GM11168 (cell line): ENCODE results near the gene SRSF11.

ENCODE experiments used
- in situ Hi-C: fragments of 300-500 bp; cut with MboI; formaldehyde crosslinking; loops from one replicate; pipeline ENCODE4 v1.12.0; 2022; ENCODE audit warnings: low sequenced_read_pairs; ENCODE audit not compliant: unreplicated experiment

SRSF11 gene

DNA sequence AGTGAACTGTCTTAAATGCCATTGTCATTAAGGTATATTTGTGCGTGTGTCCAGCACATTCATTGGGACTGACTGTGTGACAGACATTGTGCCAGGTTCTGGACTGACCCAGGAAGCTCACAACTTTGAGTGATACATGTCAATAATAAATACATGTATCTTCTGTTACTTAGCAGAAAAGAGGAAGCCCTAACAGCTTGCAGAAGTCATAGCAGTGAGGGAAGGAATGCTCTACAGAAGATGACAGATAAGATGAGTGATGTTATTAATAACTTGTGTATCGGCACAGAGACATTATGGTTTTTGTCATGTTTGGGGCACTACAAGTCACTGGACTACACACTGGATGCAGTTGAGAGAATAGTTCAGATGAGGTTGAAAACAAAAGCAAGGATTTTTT, 1.2 kb upstream of the SRSF11 start:
- in situ Hi-C loops: no loop called here

DNA sequence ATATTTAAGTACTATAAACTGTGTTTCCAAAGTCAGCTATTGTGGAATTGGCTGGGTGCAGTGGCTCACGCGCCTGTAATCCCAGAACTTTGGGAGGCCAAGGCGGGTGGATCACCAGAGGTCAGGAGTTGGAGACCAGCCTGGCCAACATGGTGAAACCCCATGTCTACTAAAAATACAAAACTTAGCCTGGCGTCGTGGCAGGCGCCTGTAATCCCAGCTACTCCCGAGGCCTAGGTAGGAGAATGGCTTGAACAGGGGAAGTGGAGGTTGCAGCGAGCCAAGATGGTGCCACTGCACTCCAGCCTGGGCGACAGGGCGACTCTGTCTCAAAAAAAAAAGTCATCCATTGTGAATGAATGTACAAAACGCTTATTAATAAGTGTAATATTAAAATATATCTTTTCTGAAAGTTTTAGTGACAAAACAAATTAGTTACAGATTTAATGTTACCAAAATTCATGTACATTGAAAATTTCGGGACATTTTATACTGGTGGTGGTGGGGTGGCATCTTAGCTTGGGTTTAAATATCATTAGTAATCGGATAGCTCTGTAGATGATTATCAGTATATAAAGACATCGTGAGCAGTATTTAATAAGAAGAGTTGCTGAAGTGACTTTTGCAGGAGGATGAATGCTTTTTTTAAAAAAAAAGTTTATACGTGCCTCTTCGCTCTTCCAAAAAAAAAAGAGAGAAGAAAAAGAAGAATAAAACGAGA, 503 bp upstream of the SRSF11 start:
- in situ Hi-C loops: no loop called here

DNA sequence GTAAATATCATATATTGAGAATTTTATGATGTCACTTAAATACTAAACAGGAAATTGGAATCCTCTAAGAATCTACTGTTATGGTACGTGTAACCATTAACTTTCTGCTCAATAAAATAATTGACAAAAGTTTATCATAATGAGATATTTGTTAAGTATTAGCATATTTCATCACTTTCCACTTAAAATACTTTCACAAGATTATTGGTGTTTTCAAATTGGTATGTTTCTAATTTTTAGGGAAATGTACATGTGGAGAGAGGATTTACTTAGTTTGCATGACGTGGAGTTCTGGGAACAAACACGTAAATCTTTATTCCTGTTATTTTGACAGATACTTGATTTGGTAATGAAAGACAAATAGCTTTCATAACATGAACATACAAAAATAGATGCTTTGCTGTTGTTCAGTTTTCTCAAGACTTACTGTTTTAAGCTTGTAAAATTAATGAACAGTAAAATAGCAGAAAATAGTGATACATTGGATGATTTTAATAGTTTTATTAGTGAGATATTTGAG, 1.6 kb downstream of the SRSF11 start:
- in situ Hi-C loops: no loop called here

DNA sequence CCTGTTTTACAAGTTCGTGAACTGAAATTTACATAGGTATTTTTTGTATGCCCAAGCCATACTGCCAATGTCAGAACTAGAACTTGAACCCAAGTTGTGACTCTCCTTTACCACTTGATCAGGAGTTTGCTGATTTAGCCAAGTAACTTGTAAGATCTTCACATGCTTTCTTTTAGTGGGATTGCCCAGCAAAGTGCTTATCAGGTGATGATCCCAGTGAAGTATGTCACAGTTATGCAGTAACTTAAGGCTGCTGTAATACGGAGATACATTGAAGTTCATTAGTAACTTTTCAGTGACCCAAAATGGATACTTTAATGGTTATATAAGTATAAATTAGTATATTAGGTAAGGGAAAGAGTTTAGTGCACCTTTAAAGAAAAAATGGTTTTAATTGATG, 3.8 kb downstream of the SRSF11 start:
- in situ Hi-C loops: no loop called here

DNA sequence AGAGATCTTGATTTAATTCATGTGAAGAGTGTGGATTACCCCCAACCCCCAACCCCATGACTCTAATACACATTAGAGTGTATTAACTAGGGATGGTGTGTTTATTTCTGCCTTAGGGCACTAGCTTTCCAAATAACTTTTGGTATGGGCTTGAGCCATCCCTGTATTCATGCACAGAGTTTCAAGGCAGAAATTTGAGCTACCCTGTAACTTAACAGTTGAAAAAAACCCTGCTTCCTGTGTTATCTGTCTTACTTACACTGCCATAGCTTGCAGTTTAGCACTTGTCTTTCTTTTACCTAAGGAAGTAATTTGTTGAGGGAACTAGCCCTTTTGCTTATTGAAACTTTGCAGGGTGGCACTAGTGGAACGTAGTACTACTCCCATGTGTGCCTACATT, 6.3 kb downstream of the SRSF11 start:
- in situ Hi-C loops: no loop called here

DNA sequence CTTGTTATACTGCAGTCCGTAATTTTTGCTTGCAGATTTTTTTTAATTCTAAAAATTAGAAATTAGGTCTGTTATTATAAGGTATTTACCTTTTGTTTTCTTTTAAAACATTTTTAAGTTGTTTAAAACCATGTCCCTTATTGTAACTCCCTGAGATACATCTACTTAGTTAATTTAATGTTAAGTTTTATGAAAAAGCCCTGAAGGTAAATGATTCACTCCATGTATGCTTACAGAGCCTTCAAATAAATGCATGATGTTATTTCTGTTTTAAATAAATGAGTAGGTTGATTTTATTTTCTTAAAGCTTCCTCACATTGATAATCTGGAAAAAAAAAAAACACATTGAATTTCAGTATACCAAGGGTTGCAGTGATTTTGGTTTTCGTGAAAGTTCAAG, 7.5 kb downstream of the SRSF11 start:
- in situ Hi-C loops: no loop called here

DNA sequence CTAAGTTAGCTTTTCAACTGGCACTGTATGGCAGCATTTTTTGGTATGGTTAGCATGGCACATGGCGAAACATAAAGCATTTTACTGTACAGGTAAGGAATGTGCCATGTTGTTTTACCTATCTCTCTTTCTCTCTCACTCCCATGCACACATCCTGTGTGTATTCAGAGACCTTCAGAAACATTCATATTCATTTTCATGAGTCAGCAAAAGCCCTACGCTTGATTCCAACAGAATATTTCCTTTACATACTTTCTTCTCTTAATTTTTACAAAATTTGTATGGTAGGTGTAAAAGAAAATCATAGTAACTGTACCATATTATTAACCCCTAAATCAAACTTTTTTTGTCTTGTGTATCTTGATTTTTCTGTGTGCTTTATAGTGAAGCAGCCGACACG, 10.3 kb downstream of the SRSF11 start:
- in situ Hi-C loops: no loop called here

DNA sequence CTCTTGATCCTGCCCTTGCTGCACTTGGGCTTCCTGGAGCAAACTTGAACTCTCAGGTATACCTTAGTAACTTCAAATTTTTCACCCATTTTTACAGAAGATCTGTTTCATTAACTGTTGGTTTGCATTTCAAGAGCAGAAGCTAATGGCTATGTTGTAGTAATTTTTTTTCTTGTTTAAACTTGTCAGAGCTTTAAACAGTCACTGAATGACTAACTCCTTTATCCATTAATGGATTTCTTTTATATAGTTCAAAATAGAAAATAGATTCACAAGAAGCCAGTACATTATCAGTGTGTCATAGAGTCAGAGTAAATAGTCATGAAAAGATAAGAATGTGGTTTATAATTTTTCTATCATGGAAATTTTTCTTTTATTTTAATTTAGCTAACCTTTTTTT, 13.6 kb downstream of the SRSF11 start:
- in situ Hi-C loops: no loop called here

DNA sequence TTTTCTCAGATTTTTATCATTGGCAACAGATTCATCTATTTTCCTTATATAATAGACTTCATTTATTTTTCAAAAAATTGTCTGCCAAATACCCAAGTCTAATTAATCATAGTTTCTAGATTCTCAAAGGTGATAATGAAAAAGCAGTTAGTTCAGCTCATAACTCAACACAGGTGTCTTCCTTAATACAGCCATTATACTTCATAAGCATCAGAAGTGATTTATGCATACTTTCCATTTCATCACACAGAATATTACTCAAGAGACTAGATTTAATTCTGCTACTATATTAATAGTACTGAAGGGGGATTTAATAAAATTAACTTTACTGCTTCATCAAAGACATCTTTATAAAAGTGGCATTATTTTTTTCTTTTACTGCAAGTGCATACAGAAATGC, 18.8 kb downstream of the SRSF11 start:
- in situ Hi-C loops: no loop called here

DNA sequence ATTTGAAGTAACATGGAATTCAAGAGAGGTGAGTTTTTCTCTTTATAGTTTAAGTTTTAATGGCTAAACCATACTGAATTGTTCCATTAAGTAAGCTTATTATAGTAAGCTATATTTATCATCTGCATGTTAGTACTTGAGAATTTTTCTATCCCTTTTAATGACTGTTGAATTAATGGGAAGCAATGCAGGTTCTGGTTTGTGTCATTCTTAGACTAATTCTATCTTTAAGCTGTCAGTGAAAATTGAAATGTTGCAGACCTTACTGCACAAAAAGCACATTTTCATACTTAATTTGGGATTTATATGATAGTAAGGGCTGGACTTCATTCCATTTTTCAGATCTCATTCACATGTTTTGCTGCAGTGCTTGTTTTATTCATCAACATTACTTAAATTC, 25.9 kb downstream of the SRSF11 start:
- in situ Hi-C loops: no loop called here

DNA sequence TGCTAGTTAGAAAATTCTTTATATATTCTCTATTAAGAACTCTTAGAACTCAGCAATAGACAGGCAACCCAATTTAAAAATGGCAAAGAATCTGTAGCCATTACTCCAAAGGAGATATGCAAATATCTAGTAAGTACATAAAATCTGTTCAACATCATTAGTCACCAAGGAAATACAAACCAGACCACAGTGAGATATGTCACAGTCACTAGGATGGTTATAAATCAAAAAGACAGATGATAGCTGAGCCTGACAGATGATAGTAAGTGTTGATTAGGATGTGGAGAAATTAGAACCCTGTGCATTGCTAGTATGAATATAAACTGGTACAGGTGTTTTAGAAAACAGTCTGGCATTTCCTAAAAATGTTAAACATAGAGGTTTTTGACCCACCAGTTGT, 26.6 kb downstream of the SRSF11 start:
- in situ Hi-C loops: no loop called here

DNA sequence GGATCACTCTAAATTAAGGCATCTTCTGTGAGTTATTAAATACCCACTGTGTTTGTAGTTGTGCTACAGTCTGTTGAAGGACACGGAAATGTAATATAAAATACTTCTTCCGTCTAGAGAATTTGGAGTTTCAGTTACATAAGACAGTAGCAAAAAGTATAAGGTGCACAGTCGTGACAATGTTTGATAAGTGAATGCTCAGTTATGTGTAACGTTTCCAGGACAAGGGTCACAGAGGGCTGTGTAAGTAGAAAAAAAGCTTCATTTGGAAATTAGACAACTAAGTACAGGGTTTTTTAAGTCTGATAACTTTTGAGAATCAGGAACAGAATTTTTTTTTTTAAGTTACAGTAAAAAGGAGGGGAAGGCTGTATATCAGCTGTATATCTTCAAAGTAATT, 27.5 kb downstream of the SRSF11 start:
- in situ Hi-C loops: no loop called here

DNA sequence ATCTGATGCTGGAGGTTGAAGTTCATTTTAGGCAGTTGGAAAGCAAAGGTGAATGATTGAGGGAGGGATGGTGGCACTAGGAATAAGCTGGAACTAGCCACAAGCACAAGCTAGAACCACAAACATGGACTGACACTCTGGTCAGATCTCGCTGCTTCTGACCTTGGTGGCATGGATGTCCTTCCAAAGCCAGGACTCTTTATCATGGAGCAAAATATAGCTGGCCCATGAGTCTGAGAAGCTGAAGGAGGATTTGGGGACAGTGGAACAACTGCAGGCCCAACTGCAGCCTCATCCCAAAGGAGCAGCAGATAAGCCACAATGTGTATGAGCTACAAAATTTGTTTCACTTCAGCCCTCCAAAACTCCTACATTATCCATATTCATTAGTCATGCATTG, 35.5 kb downstream of the SRSF11 start:
- in situ Hi-C loops: no loop called here

DNA sequence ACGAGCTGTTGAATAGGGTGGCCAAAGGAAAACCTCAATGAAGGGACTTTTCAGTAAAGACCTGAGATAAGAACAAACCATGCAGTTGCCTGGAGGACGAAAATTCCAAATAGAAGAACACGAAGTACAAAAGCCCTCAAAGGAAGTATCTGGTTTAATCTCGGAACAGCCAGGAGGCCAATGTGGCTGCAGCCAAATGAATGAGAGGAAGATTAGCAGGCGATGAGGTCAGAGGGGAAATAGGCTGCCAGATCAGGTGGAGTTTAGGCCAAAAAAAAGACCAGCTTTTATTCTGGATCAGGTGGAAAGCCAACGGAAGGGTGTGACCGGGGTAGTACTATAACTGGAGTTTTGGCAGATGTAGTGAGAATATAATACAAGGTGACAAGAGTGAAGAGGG, 43.7 kb downstream of the SRSF11 start:
- in situ Hi-C loops: no loop called here

DNA sequence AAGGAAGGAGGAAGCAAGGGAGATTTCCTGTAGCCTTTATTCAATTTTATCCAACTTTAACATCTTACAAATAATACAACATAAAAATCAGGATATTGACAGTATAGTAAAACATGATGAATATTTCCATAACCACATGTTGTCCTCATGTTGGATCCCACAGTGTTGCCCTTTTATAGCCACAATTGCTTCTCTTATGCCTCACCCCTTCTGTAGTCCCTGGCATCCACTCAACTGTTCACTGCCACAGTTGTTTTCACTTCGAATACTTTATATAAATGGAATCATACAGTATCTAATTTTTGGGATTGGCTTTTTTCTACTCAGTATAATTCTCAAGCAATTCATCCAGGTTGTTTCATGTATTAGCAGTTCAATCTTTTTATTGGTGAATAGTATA, 44.8 kb downstream of the SRSF11 start:
- in situ Hi-C loops: no loop called here

DNA sequence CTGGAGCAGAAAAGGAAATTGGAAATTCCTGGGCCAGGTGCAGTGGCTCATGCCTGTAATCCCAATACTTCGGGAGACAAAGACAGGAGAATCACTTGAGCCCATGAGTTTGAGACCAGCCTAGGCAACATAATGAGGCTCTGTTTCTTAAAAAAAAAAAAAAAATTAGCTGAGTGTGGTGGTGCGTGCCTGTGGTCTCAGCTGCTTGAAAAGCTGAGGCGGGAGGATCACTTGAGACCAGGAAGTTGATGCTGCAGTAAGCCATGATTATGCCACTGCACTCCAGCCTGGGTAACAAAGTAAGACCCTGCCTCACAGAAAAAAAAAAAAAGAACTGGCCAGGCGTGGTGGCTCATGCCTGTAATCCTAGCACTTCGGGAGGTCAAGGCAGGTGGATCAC, 56.7 kb downstream of the SRSF11 start:
- in situ Hi-C loops: no loop called here

DNA sequence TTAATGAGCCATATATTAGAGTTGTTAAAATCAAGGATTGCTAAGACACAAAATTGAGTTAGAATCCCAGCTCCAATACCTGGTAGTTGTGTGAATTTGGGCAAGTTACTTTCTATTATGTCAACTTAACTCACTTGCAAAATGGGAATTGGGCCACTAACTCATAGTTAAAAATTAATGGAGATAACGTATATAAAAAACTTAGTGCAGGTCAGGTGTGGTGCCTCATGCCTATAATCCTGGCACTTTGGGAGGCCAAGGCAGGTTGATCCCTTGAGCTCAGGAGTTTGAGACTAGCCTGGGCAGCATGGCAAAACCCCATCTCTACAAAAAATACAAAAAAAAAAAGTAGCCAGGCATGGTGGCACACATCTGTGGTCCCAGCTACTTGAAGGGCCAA, 57.5 kb downstream of the SRSF11 start:
- in situ Hi-C loops: no loop called here

DNA sequence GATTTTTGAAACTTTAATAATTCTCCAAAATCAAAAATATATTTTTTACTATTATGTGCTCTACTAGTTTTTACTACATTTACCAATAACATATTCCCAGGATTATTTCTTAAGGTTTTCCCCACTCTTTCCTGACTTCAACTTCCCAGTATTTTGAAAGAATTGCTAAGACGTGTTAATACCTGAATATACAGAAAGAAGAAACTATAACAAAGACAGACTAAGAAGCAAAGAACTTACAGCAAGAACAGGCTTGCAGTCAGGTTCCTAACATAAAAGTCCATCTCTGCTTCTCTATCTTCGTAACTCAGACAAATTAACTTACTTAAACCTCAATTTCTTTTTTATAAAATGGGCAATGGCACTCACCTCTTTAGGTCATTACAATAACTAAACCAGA, 63.2 kb downstream of the SRSF11 start:
- in situ Hi-C loops: no loop called here

DNA sequence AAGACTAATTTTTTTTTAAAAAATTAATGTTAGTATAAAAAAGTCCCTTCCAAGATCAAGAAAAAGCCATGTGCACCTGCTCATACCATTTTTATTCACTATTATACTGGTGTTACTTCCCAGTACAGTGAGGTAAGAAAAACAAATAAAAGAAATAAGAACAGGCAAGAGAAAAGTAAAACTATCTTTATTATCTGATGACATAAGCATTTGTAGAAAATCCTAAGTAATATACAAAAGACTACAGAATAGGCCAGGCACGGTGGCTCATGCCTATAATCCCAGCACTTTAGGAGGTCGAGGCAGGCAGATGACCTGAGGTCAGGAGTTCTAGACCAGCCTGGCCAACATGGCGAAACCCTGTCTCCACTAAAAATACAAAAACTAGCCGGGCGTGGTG, 65.3 kb downstream of the SRSF11 start:
- in situ Hi-C loops: no loop called here

DNA sequence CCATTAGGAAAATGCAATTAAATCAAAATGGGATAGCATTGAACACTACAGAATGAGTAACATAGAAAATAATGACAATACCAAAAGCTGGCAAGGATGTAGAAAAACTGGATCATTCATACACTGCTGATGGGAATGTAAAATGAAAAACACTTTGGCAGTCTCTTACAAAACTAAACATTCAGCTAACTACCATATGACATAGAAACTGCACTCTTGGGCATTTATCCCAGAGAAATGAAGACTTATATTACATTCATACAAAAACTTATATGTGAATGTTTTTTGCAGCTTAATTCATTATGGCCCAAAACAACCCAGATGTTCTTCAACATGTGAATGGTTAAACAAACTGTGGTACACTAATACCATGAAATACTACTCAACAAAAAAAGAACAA, 67.0 kb downstream of the SRSF11 start:
- in situ Hi-C loops: no loop called here

DNA sequence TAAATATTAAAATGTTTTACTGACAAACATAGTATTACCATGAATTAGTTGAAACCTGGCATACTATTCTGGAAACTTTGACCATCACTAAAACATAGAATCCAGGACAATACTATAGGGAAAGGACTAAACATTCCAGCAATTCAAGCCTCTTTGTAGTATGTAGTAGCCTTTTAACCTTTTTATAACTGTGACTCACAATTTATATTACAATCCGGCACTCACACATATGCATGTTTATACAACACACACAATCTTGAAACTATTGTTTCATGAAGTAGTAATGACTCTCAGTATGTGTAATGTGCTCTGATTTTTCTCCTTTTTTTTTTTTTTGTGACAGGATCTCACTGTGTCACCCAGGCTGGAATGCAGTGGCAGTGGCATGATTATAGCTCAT, 69.0 kb downstream of the SRSF11 start:
- in situ Hi-C loops: no loop called here

DNA sequence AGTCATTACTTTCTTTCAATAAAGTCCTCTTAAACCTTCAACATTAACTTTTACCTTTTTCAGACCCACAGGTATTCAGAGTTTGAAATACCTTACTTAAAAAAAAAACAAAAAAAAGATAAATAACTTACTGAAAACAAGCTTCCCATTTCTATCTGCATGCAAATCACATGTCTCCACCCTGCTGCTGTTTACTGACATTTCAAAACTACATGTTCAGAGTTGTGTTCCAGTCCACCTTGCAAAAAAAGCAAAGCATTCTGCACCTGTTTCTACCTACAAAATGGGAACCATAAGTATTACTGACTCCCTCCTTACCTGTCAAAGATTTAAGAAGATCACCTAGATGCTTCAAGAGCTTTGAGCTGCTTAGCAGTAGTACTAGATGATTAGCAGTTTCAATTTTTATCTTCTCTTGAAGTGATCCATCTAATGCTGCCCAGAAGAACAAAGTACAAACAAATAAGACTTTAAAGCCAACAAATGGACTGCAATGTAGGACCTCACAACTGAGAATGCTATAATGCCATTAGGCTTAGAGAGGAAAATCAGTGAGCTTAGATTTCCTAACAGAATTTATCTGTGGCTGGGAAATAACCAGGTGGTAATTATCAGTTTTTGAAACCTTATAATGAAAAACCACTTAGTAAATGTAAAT, 72.1 kb downstream of the SRSF11 start:
- in situ Hi-C loops: no loop called here
